DND-41 (cell line): ENCODE measurements around the gene HPGDS.

Experiments
- CTCF ChIP-seq: IDR thresholded peaks from 2 replicates; pipeline ENCODE4 v1.5.1; 2012; ENCODE audit warnings: borderline replicate concordance, low read length, moderate library complexity, mild to moderate bottlenecking; ENCODE audit not compliant: poor library complexity, severe bottlenecking; ENCODE audit errors: extremely low read depth
- EZH2 ChIP-seq: IDR thresholded peaks from 3 replicates; pipeline ENCODE4 v1.6.1; 2012; ENCODE audit warnings: borderline replicate concordance, low read depth, mild to moderate bottlenecking, moderate library complexity, low read length, inconsistent platforms; ENCODE audit not compliant: severe bottlenecking

DNA sequence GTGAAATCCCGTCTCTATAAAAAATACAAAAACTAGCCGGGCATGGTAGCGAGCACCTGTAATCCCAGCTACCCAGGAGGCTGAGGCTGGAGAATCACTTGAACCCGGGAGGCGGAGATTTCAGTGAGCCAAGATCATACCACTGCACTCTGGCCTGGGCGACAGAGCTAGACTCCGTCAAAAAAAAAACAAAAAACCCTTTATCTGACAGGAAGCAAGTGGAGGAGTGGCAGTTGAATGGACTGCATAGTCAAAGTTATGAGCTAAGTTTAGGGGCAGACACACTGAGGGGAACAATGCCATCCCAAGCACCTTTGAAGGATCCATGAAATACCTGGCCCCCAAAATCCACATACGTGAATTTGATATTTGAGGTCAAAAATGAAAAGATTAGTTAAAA, 7.5 kb upstream of the HPGDS start:
- no peak for TF ChIP-seq CTCF
- no peak for TF ChIP-seq EZH2
